Liver (tissue), 9 donors: ENCODE data around the gene NUDC. TPM values are rescaled to one million over a fixed set of nuclear protein-coding genes. Genes with fewer than 3 reads are reported as not detected.

Source experiments
- DNase-seq: peaks from one replicate; pipeline ENCODE4 v3.0.0-alpha.2; 2017; ENCODE audit warnings: low spot score
- H3K27ac ChIP-seq, 2 donors: one replicate each; pipeline ENCODE4 v1.7.0; 2013; ENCODE audit warnings: inconsistent platforms in 2 of 2, low read length in 2 of 2, control low read depth in 1 of 2, low read depth in 1 of 2, mild to moderate bottlenecking in 1 of 2
- H3K27me3 ChIP-seq, 4 donors: one replicate each; pipeline versions ENCODE4 v1.6.1 to v1.7.0; 2013; ENCODE audit warnings: low read length in 3 of 4, inconsistent platforms in 1 of 4, mild to moderate bottlenecking in 1 of 4, moderate library complexity in 1 of 4; ENCODE audit not compliant: control insufficient read depth in 4 of 4, insufficient read depth in 4 of 4
- H3K36me3 ChIP-seq, 4 donors: one replicate each; pipeline versions ENCODE4 v1.6.1 to v1.7.0; 2013; ENCODE audit warnings: low read length in 3 of 4, mild to moderate bottlenecking in 3 of 4, low read depth in 1 of 4, moderate library complexity in 1 of 4; ENCODE audit not compliant: control insufficient read depth in 4 of 4, insufficient read depth in 3 of 4
- H3K4me1 ChIP-seq, 4 donors: one replicate each; pipeline versions ENCODE4 v1.6.1 to v1.7.0; 2013; ENCODE audit warnings: low read length in 3 of 4, mild to moderate bottlenecking in 3 of 4, moderate library complexity in 1 of 4; ENCODE audit not compliant: control insufficient read depth in 4 of 4, insufficient read depth in 4 of 4
- H3K4me3 ChIP-seq, 3 donors: one replicate each; pipeline versions ENCODE4 v1.6.1 to v1.7.0; 2013; ENCODE audit warnings: low read length in 3 of 3, control low read depth in 1 of 3, low read depth in 1 of 3, mild to moderate bottlenecking in 1 of 3
- H3K9ac ChIP-seq, 2 donors: one replicate each; pipeline ENCODE4 v1.7.0; 2013; ENCODE audit warnings: low read length in 2 of 2, mild to moderate bottlenecking in 2 of 2, moderate library complexity in 2 of 2, control low read depth in 1 of 2, low read depth in 1 of 2
- H3K9me3 ChIP-seq, 4 donors: one replicate each; pipeline versions ENCODE4 v1.6.1 to v1.7.0; 2013; ENCODE audit warnings: low read length in 3 of 4; ENCODE audit not compliant: control insufficient read depth in 4 of 4
- FOXA1 ChIP-seq: IDR thresholded peaks from 2 replicates; pipeline ENCODE4 v1.6.1; 2016; ENCODE audit warnings: antibody characterized with exemption
- FOXA2 ChIP-seq: IDR thresholded peaks from 2 replicates; pipeline ENCODE4 v1.6.1; 2016; ENCODE audit warnings: antibody characterized with exemption
- GABPA ChIP-seq, 2 donors: IDR thresholded peaks in 1 of 2; conservative IDR thresholded peaks in 1 of 2; 2 replicates each; pipeline ENCODE4 v1.6.1; 2016; ENCODE audit warnings: antibody characterized with exemption in 2 of 2, mild to moderate bottlenecking in 1 of 2, moderate library complexity in 1 of 2
- HNF4G ChIP-seq: IDR thresholded peaks from 2 replicates; pipeline ENCODE4 v1.6.1; 2016; ENCODE audit warnings: antibody characterized with exemption
- JUND ChIP-seq, 2 donors: IDR thresholded peaks; 2 replicates each; pipeline ENCODE4 v1.6.1; 2016; ENCODE audit warnings: antibody characterized with exemption in 2 of 2
- NR2F2 ChIP-seq: IDR thresholded peaks from 2 replicates; pipeline ENCODE4 v1.6.1; 2016; ENCODE audit warnings: antibody characterized with exemption
- RAD21 ChIP-seq, 2 donors: IDR thresholded peaks; 2 replicates each; pipeline ENCODE4 v1.6.1; 2016; ENCODE audit warnings: antibody characterized with exemption in 2 of 2, mild to moderate bottlenecking in 2 of 2
- RXRA ChIP-seq, 2 donors: IDR thresholded peaks; 2 replicates each; pipeline ENCODE4 v1.6.1; 2017 to 2018; ENCODE audit warnings: antibody characterized with exemption in 2 of 2, mild to moderate bottlenecking in 1 of 2
- SP1 ChIP-seq: IDR thresholded peaks from 2 replicates; pipeline ENCODE4 v1.6.1; 2018; ENCODE audit warnings: antibody characterized with exemption, mild to moderate bottlenecking
- TAF1 ChIP-seq: conservative IDR thresholded peaks from 2 replicates; pipeline ENCODE4 v1.6.1; 2016; ENCODE audit warnings: antibody characterized with exemption, mild to moderate bottlenecking
- WGBS: extraction: QIAGEN DNeasy Blood & Tissue Kit; methylation state at CpG from one replicate; pipeline ENCODE4 v1.1.7; 2013; 5-methylcytosine and 5-hydroxymethylcytosine counted together
- polyA plus RNA-seq, 2 donors: library from polyadenylated mRNA; stranded (reverse) in 1 of 2; unstranded in 1 of 2; fragments of 200-250 nt in 1 of 2; fragments of >200 nt in 1 of 2; fragmentation: Nextera tagmentation in 1 of 2; extraction: Ambion mirVana in 1 of 2; gene quantifications; one replicate each; pipeline versions ENCODE4 v1.2.1 to v1.2.3, GENCODE V29; 2013 to 2015
- total RNA-seq, 2 donors: library from RNA; depleted of rRNA; stranded (reverse); fragments of >200 nt; gene quantifications; one replicate each; pipeline ENCODE4 v1.2.3, GENCODE V29; 2014
- TF ChIP-seq, protein P1 (sequence below): IDR thresholded peaks from 2 replicates; pipeline ENCODE4 v1.6.1; 2016; ENCODE audit warnings: antibody characterized with exemption
- TF ChIP-seq, protein P2 (sequence below): IDR thresholded peaks from 2 replicates; pipeline ENCODE4 v1.6.1; 2016; ENCODE audit warnings: antibody characterized with exemption, mild to moderate bottlenecking
- TF ChIP-seq, protein P3 (sequence below): IDR thresholded peaks from 2 replicates; pipeline ENCODE4 v1.6.1; 2016; ENCODE audit warnings: antibody characterized with exemption
- TF ChIP-seq, protein P4 (sequence below): fragments of 150-350 bp; IDR thresholded peaks from 2 replicates; pipeline ENCODE4 v1.5.1; 2017; ENCODE audit warnings: improper control_type of control experiment, low read depth, low read length; ENCODE audit not compliant: missing input control
- donor health status: healthy.
- donor health status: healthy.
- donor health status: healthy.
- donor health status: healthy.
- donor health status: healthy.

Gene NUDC
- total and polyA plus RNA-seq, 4 donors, result 18.2 to 50.7 (median 36.2) TPM

DNA sequence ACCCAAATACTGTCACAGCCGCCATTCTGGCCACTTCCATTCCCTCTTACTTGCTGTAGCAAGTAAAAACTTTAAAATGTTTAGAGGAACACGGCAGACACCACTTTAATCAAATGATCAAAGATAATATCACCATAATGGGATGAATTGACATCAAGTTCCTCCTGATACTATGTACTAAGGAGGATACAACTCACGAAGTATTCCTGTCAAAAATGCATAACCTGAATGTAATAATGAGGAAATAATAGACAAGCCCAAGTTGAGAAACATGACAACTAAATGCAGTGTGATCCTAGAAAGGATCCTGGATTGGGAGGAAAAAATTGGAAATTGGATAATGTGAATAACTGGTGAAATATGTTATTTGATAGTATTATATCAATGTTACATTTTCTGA lies 34.8 kb downstream of the NUDC start:
- H3K27ac ChIP-seq, result no peak overlapping the region
- H3K4me1 ChIP-seq, result peaks cover 0 to 14% (median 7%) of the 10 kb centered on the region in 4 donors
- 87% methylated on average over 3 of the region's 3 CpGs for WGBS
- H3K27me3 ChIP-seq, result no peaks in the 10 kb centered on the region
- TF ChIP-seq, protein P1, sequence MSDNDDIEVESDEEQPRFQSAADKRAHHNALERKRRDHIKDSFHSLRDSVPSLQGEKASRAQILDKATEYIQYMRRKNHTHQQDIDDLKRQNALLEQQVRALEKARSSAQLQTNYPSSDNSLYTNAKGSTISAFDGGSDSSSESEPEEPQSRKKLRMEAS, result no peak
- TF ChIP-seq RXRA (IDR thresholded peaks at IDR 0.05) (no peak), RAD21 (IDR thresholded peaks at IDR 0.05) (no peak), GABPA (IDR thresholded peaks at IDR 0.05 in 1 of 2, conservative IDR thresholded peaks at IDR 0.05 in 1 of 2) (no peak)
- no peak overlapping the region for H3K9ac ChIP-seq
- no peak for DNase-seq
- H3K36me3 ChIP-seq, result peaks cover 0 to 1% (median 0%) of the 10 kb centered on the region in 4 donors
- H3K4me3 ChIP-seq, result no peak overlapping the region
- no peaks in the 10 kb centered on the region for H3K9me3 ChIP-seq

DNA sequence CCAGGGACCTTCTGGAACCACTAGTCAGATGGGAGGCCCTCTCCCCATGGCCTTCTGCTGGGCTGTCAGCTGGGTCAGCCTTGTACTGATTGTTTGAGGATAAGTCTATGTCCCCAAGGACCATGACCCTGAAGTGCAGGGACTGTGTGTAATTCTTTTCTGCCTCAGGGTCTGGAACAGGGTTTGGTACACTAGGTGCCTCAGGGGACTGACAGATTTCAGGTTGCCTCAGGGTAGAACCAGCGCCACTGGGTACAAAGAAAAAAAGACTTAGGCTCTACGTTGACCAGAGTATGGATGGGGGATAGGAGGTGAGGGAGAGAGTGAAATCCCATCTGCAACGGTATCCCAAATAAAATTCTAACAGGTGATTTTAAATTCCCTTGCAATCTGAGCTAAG lies 35.8 kb downstream of the NUDC start:
- no peak for DNase-seq
- Histone ChIP-seq H3K36me3 (no peaks in the 10 kb centered on the region), H3K4me1 (peaks cover 0 to 18% (median 7%) of the 10 kb centered on the region in 4 donors), H3K9ac (no peak overlapping the region), H3K4me3 (no peak overlapping the region), H3K27me3 (no peaks in the 10 kb centered on the region), H3K9me3 (no peaks in the 10 kb centered on the region), H3K27ac (no peak overlapping the region)
- TF ChIP-seq GABPA (IDR thresholded peaks at IDR 0.05 in 1 of 2, conservative IDR thresholded peaks at IDR 0.05 in 1 of 2) (no peak), FOXA2 (no peak), NR2F2 (no peak), HNF4G (no peak), TAF1 (no peak), SP1 (no peak)
- TF ChIP-seq, protein P2, sequence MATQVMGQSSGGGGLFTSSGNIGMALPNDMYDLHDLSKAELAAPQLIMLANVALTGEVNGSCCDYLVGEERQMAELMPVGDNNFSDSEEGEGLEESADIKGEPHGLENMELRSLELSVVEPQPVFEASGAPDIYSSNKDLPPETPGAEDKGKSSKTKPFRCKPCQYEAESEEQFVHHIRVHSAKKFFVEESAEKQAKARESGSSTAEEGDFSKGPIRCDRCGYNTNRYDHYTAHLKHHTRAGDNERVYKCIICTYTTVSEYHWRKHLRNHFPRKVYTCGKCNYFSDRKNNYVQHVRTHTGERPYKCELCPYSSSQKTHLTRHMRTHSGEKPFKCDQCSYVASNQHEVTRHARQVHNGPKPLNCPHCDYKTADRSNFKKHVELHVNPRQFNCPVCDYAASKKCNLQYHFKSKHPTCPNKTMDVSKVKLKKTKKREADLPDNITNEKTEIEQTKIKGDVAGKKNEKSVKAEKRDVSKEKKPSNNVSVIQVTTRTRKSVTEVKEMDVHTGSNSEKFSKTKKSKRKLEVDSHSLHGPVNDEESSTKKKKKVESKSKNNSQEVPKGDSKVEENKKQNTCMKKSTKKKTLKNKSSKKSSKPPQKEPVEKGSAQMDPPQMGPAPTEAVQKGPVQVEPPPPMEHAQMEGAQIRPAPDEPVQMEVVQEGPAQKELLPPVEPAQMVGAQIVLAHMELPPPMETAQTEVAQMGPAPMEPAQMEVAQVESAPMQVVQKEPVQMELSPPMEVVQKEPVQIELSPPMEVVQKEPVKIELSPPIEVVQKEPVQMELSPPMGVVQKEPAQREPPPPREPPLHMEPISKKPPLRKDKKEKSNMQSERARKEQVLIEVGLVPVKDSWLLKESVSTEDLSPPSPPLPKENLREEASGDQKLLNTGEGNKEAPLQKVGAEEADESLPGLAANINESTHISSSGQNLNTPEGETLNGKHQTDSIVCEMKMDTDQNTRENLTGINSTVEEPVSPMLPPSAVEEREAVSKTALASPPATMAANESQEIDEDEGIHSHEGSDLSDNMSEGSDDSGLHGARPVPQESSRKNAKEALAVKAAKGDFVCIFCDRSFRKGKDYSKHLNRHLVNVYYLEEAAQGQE, result no peak
- TF ChIP-seq, protein P3, sequence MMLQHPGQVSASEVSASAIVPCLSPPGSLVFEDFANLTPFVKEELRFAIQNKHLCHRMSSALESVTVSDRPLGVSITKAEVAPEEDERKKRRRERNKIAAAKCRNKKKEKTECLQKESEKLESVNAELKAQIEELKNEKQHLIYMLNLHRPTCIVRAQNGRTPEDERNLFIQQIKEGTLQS, result no peak
- TF ChIP-seq, protein P4, sequence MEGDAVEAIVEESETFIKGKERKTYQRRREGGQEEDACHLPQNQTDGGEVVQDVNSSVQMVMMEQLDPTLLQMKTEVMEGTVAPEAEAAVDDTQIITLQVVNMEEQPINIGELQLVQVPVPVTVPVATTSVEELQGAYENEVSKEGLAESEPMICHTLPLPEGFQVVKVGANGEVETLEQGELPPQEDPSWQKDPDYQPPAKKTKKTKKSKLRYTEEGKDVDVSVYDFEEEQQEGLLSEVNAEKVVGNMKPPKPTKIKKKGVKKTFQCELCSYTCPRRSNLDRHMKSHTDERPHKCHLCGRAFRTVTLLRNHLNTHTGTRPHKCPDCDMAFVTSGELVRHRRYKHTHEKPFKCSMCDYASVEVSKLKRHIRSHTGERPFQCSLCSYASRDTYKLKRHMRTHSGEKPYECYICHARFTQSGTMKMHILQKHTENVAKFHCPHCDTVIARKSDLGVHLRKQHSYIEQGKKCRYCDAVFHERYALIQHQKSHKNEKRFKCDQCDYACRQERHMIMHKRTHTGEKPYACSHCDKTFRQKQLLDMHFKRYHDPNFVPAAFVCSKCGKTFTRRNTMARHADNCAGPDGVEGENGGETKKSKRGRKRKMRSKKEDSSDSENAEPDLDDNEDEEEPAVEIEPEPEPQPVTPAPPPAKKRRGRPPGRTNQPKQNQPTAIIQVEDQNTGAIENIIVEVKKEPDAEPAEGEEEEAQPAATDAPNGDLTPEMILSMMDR, result no peak
- whole genome bisulfite sequencing, result 94% methylated on average over 3 of the region's 3 CpGs

DNA sequence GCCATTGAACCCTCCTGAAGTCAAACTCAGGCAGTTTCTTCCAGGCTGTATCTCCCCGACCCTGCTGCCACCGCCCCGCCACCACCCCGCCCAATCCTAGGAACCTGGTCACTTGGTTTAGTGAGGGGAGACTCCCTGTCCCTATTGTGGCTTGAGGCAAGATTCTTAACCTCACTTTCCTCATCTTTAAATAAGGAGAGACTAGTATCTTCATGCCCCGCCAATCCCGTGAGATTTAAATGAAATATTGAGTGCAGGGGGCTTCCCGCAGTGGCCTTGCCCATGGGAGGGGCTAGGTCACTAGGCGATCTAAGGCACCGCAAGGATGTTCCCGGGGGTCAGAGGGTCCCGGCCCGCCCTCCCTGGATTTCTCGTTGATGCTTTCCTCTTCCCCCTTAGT lies 37.7 kb downstream of the NUDC start:
- H3K27ac ChIP-seq, result no peak overlapping the region
- DNase-seq, result no peak
- 48% methylated on average over 13 of the region's 13 CpGs for WGBS
- H3K27me3 ChIP-seq, result no peaks in the 10 kb centered on the region
- no peaks in the 10 kb centered on the region for H3K36me3 ChIP-seq
- peaks cover 3 to 23% (median 10%) of the 10 kb centered on the region in 4 donors for H3K4me1 ChIP-seq
- H3K9me3 ChIP-seq, result no peaks in the 10 kb centered on the region
- TF ChIP-seq JUND (IDR thresholded peaks at IDR 0.05) (no peak), FOXA2 (no peak), RAD21 (IDR thresholded peaks at IDR 0.05) (no peak), FOXA1 (no peak), NR2F2 (no peak)
- TF ChIP-seq, protein P4, result no peak
- TF ChIP-seq, protein P2, result no peak
- TF ChIP-seq, protein P1, result no peak
- H3K9ac ChIP-seq, result no peak overlapping the region
- H3K4me3 ChIP-seq, result peak overlapping the region in 2 of 3 donors; percentile 59 to 82
